Midbrain (tissue), 1 donor: ENCODE results near the gene TADA3.
A peak's percentile ranks its signal among the peaks of the same experiment; 100 is the strongest.

Source experiments
- DNase-seq: peaks from one replicate; lab custom pipeline; 2025; lab: John Stamatoyannopoulos, UW

Gene TADA3

GRCh38 chr3:9792405-9793160 is at the start of gene TADA3, which contains the start of gene ARPC4:
Gene TADA3 (minus strand): TSS chr3:9792473. CDS start chr3:9791466, 1,007 bp downstream.
Gene ARPC4 (plus strand): TSS chr3:9793082. CDS start chr3:9793122, 40 bp downstream.
- peak; percentile 97 for DNase-seq

GRCh38 chr3:9841015-9841414 is 48.7 kb upstream of the TADA3 start:
- no peak for DNase-seq

GRCh38 chr3:9838856-9839255 is 46.6 kb upstream of the TADA3 start:
- DNase-seq = no peak

GRCh38 chr3:9837701-9838582 is 45.7 kb upstream of the TADA3 start:
- DNase-seq = no peak

- no peak for DNase-seq
Measured at GRCh38 chr3:9834520-9835380, 42.5 kb upstream of the TADA3 start.

- DNase-seq = no peak
Measured at GRCh38 chr3:9833078-9833477, 40.8 kb upstream of the TADA3 start.

- DNase-seq = no peak
Measured at GRCh38 chr3:9831253-9831652, 39.0 kb upstream of the TADA3 start.

- DNase-seq = no peak
Measured at GRCh38 chr3:9828801-9829755, 36.8 kb upstream of the TADA3 start.

GRCh38 chr3:9826815-9827573 is 34.7 kb upstream of the TADA3 start:
- DNase-seq = no peak

GRCh38 chr3:9825451-9826040 is 33.3 kb upstream of the TADA3 start:
- DNase-seq = no peak

GRCh38 chr3:9820946-9821345 is 28.7 kb upstream of the TADA3 start:
- DNase-seq = no peak

- DNase-seq = no peak
Measured at GRCh38 chr3:9820543-9820942, 28.3 kb upstream of the TADA3 start.

- DNase-seq = no peak
Measured at GRCh38 chr3:9818666-9819335, 26.5 kb upstream of the TADA3 start.

- DNase-seq = no peak
Measured at GRCh38 chr3:9817436-9817835, 25.2 kb upstream of the TADA3 start.

GRCh38 chr3:9815986-9816385 is 23.7 kb upstream of the TADA3 start:
- DNase-seq = no peak

- no peak for DNase-seq
Measured at GRCh38 chr3:9812870-9813483, 20.7 kb upstream of the TADA3 start.

- DNase-seq = no peak
Measured at GRCh38 chr3:9810846-9811245, 18.6 kb upstream of the TADA3 start.

GRCh38 chr3:9810433-9810770 is 18.1 kb upstream of the TADA3 start:
- DNase-seq = no peak
